Measurements from ENCODE around the gene CACNA1F.
"Not testable (repeated sequence)": the region's sequence is repeated elsewhere in the genome, so short reads cannot be mapped to it uniquely, and the experiment has no call there.

The CACNA1F gene

DNA sequence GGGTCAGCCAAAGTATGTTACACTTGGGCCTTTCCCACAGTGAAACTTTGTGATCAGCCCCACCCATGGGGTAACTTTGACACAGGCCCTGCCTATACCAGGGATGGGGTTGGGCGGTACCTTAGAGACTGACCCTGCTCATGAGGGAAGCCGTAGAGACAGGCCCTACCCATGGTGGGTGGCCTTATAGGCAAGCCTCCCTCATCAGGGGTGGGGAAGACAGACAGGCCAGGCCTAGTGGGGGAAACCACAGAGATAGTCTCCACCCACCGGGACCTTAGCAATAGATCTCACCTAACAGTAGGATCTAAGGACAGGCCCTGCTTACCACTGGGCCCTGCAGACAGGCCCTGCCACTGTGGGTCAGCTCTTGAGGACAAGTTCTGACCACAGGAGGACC, 54.6 kb downstream of the CACNA1F start:
- no peak overlapping the region for H3K27ac ChIP-seq (ENCODE audit: insufficient read depth, low read length, poor library complexity, severe bottlenecking)

DNA sequence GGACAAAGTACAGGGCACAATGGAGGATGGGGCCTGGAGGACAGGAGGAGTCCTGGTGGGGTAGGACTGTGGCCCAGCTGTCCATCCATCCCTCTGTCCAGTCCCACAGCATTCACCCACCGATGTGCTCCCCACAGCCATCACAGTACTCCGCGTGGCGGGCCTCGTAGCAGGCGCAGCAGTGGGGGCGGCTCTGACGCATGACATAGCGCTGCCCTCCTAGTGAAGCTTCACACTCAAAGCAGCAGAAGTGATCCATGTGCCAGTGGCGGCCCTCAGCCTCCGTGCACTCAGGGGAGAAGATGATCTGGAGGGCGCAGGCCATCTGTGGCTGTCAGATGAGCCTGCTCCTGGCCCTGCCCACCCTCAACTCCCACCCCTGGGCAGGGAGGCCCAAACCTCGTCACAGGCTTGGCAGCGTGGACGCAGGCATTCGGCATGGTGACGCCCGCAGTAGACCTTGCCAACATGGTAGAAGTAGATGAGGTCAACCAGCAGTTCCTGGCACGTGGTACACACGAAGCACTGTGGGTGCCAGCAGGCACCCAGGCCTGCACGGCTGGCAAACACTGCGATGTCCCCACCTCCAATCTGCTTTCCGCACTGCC, 55.2 kb downstream of the CACNA1F start:
- Histone ChIP-seq H3K4me1 (ENCODE audit: control insufficient read depth, insufficient read depth, low read length, poor library complexity, severe bottlenecking) (peaks cover 3% of the 10 kb centered on the region), H3K9me3 (ENCODE audit: control insufficient read depth, low read length) (no peaks in the 10 kb centered on the region), H3K27ac (ENCODE audit: insufficient read depth, low read length, poor library complexity, severe bottlenecking) (no peak overlapping the region), H3K36me3 (ENCODE audit: control insufficient read depth, insufficient read depth, low read length) (peaks cover 3% of the 10 kb centered on the region), H3K4me3 (ENCODE audit: insufficient read depth, low read depth, low read length, poor library complexity, severe bottlenecking) (no peak overlapping the region), H3K27me3 (replicated peaks; ENCODE audit: control insufficient read depth, insufficient read depth, low read length, poor library complexity, severe bottlenecking) (no peaks in the 10 kb centered on the region)
- DNase-seq, result no peak

More for the DNA sequence above, 54.6 kb downstream of the CACNA1F start:
- peaks cover 3% of the 10 kb centered on the region for H3K36me3 ChIP-seq (ENCODE audit: control insufficient read depth, insufficient read depth, low read length)
- no peaks in the 10 kb centered on the region for H3K27me3 ChIP-seq (replicated peaks; ENCODE audit: control insufficient read depth, insufficient read depth, low read length, poor library complexity, severe bottlenecking)
- no peaks in the 10 kb centered on the region for H3K4me1 ChIP-seq (ENCODE audit: control insufficient read depth, insufficient read depth, low read length, poor library complexity, severe bottlenecking)
- no peaks in the 10 kb centered on the region for H3K9me3 ChIP-seq (ENCODE audit: control insufficient read depth, low read length)
- no peak for DNase-seq
- H3K4me3 ChIP-seq (ENCODE audit: insufficient read depth, low read depth, low read length, poor library complexity, severe bottlenecking), result no peak overlapping the region

DNA sequence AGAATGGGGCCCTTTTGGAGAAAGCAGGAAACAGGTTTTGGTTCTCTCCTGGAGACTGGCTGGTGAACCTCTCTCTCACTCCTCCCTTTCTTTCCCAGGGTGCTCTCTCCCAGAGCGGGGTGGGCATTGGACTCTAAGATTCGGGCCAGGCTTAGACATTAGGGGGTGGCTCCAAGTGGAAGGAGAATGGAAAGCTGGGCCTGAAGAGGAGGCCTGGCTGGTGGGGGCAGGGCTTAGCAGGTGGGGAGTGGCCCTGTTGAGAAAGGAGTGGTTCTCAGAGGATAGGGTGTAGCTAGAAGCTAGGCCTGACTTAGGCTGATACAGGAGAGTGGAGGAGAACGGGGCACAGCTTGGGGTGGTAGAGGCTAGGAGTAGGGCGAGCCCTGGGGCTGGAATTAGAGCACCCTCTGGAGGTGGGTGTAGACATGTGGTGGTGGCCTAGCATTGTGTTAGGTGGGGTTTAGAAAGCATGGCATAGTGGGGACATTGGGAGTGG, 55.8 kb downstream of the CACNA1F start:
- Histone ChIP-seq H3K27ac (ENCODE audit: insufficient read depth, low read length, poor library complexity, severe bottlenecking) (no peak overlapping the region), H3K4me3 (ENCODE audit: insufficient read depth, low read depth, low read length, poor library complexity, severe bottlenecking) (no peak overlapping the region), H3K9me3 (ENCODE audit: control insufficient read depth, low read length) (no peaks in the 10 kb centered on the region), H3K36me3 (ENCODE audit: control insufficient read depth, insufficient read depth, low read length) (peaks cover 3% of the 10 kb centered on the region), H3K27me3 (replicated peaks; ENCODE audit: control insufficient read depth, insufficient read depth, low read length, poor library complexity, severe bottlenecking) (no peaks in the 10 kb centered on the region), H3K4me1 (ENCODE audit: control insufficient read depth, insufficient read depth, low read length, poor library complexity, severe bottlenecking) (peaks cover 8% of the 10 kb centered on the region)
- DNase-seq, result no peak

DNA sequence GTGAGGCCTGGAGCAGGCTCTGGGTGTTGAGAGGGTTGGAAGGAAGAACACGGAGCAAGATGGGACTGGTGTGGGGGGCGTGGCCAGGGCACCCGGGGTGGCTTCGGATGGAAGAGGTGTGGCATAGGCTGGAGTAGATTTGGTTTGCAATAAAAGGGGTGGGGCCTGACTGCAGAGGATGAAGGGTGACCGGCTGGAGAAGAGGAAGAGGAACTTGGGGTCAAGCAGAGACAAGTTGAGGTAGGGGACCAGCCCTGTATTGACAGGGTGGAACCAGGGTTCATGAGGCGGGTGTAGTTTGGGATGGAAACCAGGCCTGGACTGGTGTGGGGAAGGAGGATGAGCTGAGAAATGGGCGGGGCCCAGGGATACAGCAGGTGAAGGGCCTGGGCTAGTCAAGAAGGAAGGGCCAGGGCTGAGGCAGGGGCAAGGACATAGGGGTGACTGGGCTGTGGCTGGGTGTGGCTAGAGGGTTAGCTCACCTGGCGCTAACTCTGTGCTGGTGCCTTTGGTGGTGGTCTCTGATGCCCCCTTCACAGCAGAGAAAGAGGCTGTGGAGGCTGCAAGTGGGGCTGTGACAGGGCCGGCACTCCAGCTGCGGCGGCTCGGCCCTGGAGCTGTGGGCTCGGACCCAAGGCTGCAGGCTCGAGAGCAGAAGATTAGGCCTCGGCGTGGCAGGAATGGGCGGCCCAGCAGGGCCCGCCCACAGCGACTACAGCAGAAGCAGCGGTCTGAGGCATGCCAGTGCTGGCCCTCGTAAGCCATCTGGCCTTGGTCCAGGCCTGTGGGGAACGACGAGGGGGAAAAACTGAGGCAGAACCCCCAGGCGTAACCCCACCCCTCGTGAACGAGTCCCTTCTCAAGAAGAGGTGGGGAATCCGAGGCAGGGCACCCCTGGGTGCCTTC, 56.5 kb downstream of the CACNA1F start:
- Histone ChIP-seq H3K9me3 (ENCODE audit: control insufficient read depth, low read length) (no peaks in the 10 kb centered on the region), H3K4me3 (ENCODE audit: insufficient read depth, low read depth, low read length, poor library complexity, severe bottlenecking) (no peak overlapping the region), H3K36me3 (ENCODE audit: control insufficient read depth, insufficient read depth, low read length) (peaks cover 3% of the 10 kb centered on the region), H3K27me3 (replicated peaks; ENCODE audit: control insufficient read depth, insufficient read depth, low read length, poor library complexity, severe bottlenecking) (no peaks in the 10 kb centered on the region), H3K27ac (ENCODE audit: insufficient read depth, low read length, poor library complexity, severe bottlenecking) (no peak overlapping the region), H3K4me1 (ENCODE audit: control insufficient read depth, insufficient read depth, low read length, poor library complexity, severe bottlenecking) (peaks cover 8% of the 10 kb centered on the region)
- no peak for DNase-seq

DNA sequence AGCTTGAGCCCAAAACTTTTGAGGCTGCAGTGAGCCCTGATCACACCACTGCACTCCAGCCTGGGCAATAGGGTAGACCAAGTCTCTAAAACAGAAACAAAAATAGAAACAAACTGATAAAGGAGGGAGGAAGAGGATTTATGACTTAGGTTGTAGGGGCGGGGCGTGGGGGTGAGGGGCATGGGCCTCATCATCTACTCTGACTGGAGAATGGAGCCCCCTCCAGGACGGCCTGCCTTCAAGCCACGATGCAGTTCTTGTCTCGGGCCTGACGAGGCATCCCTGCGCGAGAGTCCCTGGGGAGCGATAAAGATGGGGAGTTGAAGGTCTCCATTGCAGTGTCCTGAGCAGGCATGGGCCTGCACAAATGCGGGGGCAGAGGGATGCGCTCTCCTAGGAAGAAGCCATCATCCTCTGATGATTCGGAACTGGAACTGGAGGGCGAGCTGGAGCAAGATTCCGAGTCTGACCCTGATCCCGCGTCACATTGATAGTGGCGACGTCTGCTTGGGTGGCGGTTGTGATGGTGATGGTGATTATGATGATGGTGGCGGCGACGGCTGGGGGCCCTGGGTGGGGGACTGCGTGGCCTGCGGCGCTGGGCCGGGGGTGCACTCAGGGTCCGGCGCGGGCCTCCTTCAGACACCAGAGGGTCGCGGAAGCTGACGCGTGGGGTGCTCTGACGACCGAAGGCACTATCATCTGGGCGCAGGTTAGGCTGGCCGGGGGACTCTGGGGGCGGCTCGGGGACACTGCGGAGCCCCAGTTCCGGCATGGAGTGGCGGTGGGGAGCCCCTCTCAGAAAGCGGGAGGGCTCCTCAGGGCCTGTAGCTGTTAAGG, 57.5 kb downstream of the CACNA1F start:
- no peak for DNase-seq
- H3K4me1 ChIP-seq (ENCODE audit: control insufficient read depth, insufficient read depth, low read length, poor library complexity, severe bottlenecking), result peaks cover 8% of the 10 kb centered on the region
- H3K27me3 ChIP-seq (replicated peaks; ENCODE audit: control insufficient read depth, insufficient read depth, low read length, poor library complexity, severe bottlenecking), result no peaks in the 10 kb centered on the region
- peaks cover 3% of the 10 kb centered on the region for H3K36me3 ChIP-seq (ENCODE audit: control insufficient read depth, insufficient read depth, low read length)
- H3K27ac ChIP-seq (ENCODE audit: insufficient read depth, low read length, poor library complexity, severe bottlenecking), result no peak overlapping the region
- H3K4me3 ChIP-seq (ENCODE audit: insufficient read depth, low read depth, low read length, poor library complexity, severe bottlenecking), result no peak overlapping the region
- H3K9me3 ChIP-seq (ENCODE audit: control insufficient read depth, low read length), result no peaks in the 10 kb centered on the region

DNA sequence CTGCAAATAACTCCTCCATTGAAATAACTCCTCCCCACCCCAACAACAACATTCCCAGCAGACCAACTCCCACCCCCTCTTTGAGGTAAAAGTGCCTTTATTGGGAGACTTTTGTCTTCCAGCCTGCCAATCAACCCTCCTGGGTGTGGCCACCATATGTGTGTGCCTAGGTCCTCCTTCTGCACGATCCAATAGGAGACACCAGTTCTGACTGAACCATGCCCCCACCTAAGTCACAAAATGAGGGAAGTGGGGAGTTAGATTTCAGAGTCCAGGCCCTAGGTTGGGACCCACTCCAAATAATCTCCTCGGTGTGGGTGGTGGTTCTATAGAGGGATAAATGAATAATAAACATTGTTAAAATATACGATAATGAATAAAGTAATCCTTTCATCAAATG, 58.4 kb downstream of the CACNA1F start:
- peaks cover 8% of the 10 kb centered on the region for H3K4me1 ChIP-seq (ENCODE audit: control insufficient read depth, insufficient read depth, low read length, poor library complexity, severe bottlenecking)
- H3K4me3 ChIP-seq (ENCODE audit: insufficient read depth, low read depth, low read length, poor library complexity, severe bottlenecking), result no peak overlapping the region
- no peaks in the 10 kb centered on the region for H3K9me3 ChIP-seq (ENCODE audit: control insufficient read depth, low read length)
- H3K27me3 ChIP-seq (replicated peaks; ENCODE audit: control insufficient read depth, insufficient read depth, low read length, poor library complexity, severe bottlenecking), result no peaks in the 10 kb centered on the region
- DNase-seq, result no peak
- no peak overlapping the region for H3K27ac ChIP-seq (ENCODE audit: insufficient read depth, low read length, poor library complexity, severe bottlenecking)
- H3K36me3 ChIP-seq (ENCODE audit: control insufficient read depth, insufficient read depth, low read length), result no peaks in the 10 kb centered on the region

DNA sequence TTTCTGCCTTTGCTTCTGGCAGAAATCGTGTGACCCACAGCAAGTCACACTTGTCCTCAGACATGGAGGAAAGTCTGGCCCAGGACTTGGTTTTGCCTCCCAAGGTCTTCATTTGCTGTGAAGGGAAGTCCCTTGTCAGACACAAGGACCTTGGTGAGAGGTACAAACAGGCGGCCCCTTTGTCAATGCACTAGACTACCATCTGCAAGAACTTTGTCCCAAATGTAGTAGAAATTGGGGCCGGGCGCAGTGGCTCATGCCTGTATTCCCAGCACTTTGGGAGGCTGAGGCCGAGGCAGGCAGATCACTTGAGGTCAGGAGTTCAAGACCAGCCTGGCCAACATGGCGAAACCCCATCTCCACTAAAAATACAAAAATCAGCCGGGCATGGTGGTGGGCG, 59.6 kb downstream of the CACNA1F start:
- not testable (repeated sequence) for H3K27me3 ChIP-seq (replicated peaks; ENCODE audit: control insufficient read depth, insufficient read depth, low read length, poor library complexity, severe bottlenecking); H3K36me3 ChIP-seq (ENCODE audit: control insufficient read depth, insufficient read depth, low read length); H3K4me3 ChIP-seq (ENCODE audit: insufficient read depth, low read depth, low read length, poor library complexity, severe bottlenecking); DNase-seq; H3K9me3 ChIP-seq (ENCODE audit: control insufficient read depth, low read length); H3K4me1 ChIP-seq (ENCODE audit: control insufficient read depth, insufficient read depth, low read length, poor library complexity, severe bottlenecking)
- H3K27ac ChIP-seq (ENCODE audit: insufficient read depth, low read length, poor library complexity, severe bottlenecking), result peak overlapping the region; percentile 73

DNA sequence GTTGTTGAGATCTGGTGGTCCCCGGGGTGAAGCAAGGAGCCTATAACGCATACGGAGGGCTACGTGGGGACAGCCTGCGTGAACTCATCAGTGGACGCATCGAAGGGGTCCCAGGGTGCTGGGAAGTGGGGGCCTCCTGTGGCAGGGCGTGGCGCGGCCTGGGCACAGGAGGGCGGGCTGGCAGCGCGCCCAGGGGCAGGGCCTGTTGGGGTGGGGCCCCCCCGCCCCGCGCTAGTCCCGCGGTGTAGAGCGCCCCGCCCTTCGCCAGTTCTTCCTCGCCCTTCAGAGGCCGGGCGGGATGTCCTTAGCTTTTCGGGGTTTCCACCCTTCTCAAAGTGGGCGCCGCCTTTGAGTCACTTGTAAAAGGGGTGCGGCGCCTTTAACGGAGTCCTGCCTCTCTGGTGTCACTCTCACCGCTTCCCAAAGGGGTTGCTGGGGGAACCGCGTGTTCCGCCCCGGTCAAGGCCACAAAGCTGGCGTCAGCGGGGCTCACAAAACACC, 60.8 kb downstream of the CACNA1F start:
- H3K4me1 ChIP-seq (ENCODE audit: control insufficient read depth, insufficient read depth, low read length, poor library complexity, severe bottlenecking), result peaks cover 8% of the 10 kb centered on the region
- peak; percentile 51 to 62 (median 52) for DNase-seq

DNA sequence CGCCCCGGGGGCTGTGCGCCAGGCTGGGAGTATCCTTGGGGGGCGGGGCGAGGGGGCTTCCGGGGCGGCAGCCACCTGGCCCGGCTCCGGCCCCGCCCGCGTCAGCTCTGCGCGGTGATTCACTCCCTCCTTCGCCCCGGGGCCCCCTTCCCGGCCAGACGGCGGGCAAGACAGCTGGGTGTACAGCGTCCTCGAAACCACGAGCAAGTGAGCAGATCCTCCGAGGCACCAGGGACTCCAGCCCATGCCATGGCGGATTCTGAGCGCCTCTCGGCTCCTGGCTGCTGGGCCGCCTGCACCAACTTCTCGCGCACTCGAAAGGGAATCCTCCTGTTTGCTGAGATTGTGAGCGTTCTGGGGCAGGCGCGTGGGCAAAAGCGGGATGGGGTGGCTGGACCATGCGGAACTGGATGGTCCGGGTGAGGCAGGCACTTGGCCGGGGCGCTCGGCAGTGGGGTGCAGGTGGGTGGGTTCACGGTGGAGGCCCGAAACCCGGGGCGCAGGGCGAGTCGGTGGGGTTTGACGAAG, 61.3 kb downstream of the CACNA1F start, which contains the start of gene PLP2:
Gene PLP2, plus strand, starts transcription at position 147 of the 528 bp plus-strand sequence. Its CDS starts 103 bp downstream, at position 250.
- Histone ChIP-seq H3K4me3 (ENCODE audit: insufficient read depth, low read depth, low read length, poor library complexity, severe bottlenecking) (peak within 1 kb of the TSS; percentile 62), H3K27me3 (replicated peaks; ENCODE audit: control insufficient read depth, insufficient read depth, low read length, poor library complexity, severe bottlenecking) (no peaks in the 10 kb centered on the region), H3K36me3 (ENCODE audit: control insufficient read depth, insufficient read depth, low read length) (no peaks in the 10 kb centered on the region), H3K27ac (ENCODE audit: insufficient read depth, low read length, poor library complexity, severe bottlenecking) (peak within 1 kb of the TSS; percentile 73), H3K4me1 (ENCODE audit: control insufficient read depth, insufficient read depth, low read length, poor library complexity, severe bottlenecking) (peaks cover 8% of the 10 kb centered on the region), H3K9me3 (ENCODE audit: control insufficient read depth, low read length) (no peaks in the 10 kb centered on the region)
- peak; percentile 62 to 63 (median 63) for DNase-seq

More for the DNA sequence above, 60.8 kb downstream of the CACNA1F start:
- Histone ChIP-seq H3K27me3 (replicated peaks; ENCODE audit: control insufficient read depth, insufficient read depth, low read length, poor library complexity, severe bottlenecking) (no peaks in the 10 kb centered on the region), H3K36me3 (ENCODE audit: control insufficient read depth, insufficient read depth, low read length) (no peaks in the 10 kb centered on the region), H3K9me3 (ENCODE audit: control insufficient read depth, low read length) (no peaks in the 10 kb centered on the region), H3K4me3 (ENCODE audit: insufficient read depth, low read depth, low read length, poor library complexity, severe bottlenecking) (peak overlapping the region; percentile 62), H3K27ac (ENCODE audit: insufficient read depth, low read length, poor library complexity, severe bottlenecking) (peak overlapping the region; percentile 73)

All from effector memory CD4-positive, alpha-beta T cell (primary cell).